HCT116 (cell line): ENCODE results near the gene AKAP5. TPM values are rescaled to one million over a fixed set of nuclear protein-coding genes. Genes with fewer than 3 reads are reported as not detected.

Experiments used
- ATAC-seq: fragments of 200-7000 bp; cut with Tn5 transposase; 2 replicates; pipeline ENCODE4 v1.9.1; 2020; ENCODE audit warnings: mild to moderate bottlenecking, moderate library complexity
- BruUV-seq: library from RNA; stranded (reverse); fragments of 400-500 nt; replicated peaks from 2 replicates; lab custom pipeline; 2021; lab: Mats Ljungman, UMichigan
- CTCF ChIA-PET: fragments of 300-600 bp; sonication (Branson Sonifier 250); formaldehyde crosslinking; loops from one replicate; lab custom pipeline; 2021; ENCODE audit warnings: antibody characterized with exemption; lab: Charles Lee
- POLR2A ChIA-PET: fragments of 300-600, 350-600 bp; sonication (Branson Sonifier 250); formaldehyde crosslinking; loops from one replicate; lab custom pipeline; 2021; ENCODE audit warnings: antibody characterized with exemption; lab: Charles Lee
- RAD21 ChIA-PET, 2 experiments: fragments of 300-600 bp; sonication (Branson Sonifier 250); formaldehyde crosslinking; loops; one replicate each; lab custom pipeline; 2023; ENCODE audit warnings: low total read pairs in 2 of 2; ENCODE audit not compliant: uncharacterized antibody in 2 of 2, unreplicated experiment in 2 of 2, low non-redundant PET in 1 of 2; lab: Charles Lee
- DNase-seq: peaks from one replicate; pipeline ENCODE4 v3.0.0-alpha.2; 2010; ENCODE audit warnings: low read depth, low spot score
- H2AFZ ChIP-seq: fragments of 200-600 bp; shearing (Covaris generic), sonication (generic); 2 replicates; pipeline ENCODE4 v1.6.1; 2017; ENCODE audit warnings: low read depth, mixed run types, mixed read lengths, antibody characterized with exemption, low read length; ENCODE audit not compliant: poor library complexity, severe bottlenecking
- H3K27ac ChIP-seq: 2 replicates; pipeline ENCODE4 v1.5.1; 2012; ENCODE audit warnings: low read depth, low read length
- H3K27me3 ChIP-seq: fragments of 200-600 bp; sonication (generic); 2 replicates; pipeline ENCODE4 v1.6.1; 2016; ENCODE audit warnings: mixed run types, low read length, mixed read lengths; ENCODE audit not compliant: insufficient read depth
- H3K36me3 ChIP-seq, 2 experiments: fragments of 200-500 bp in 1 of 2; fragments of 200-600 bp in 1 of 2; sonication (Bioruptor generic) in 1 of 2; sonication (generic) in 1 of 2; 2 replicates each; pipeline versions ENCODE4 v1.5.1 to v1.6.1; 2014 to 2016; ENCODE audit warnings: low read length in 2 of 2, inconsistent platforms in 1 of 2, mixed read lengths in 1 of 2, mixed run types in 1 of 2; ENCODE audit not compliant: insufficient read depth in 2 of 2, control insufficient read depth in 1 of 2
- H3K4me1 ChIP-seq, 2 experiments: fragments of 200-600 bp in 1 of 2; sonication (generic) in 1 of 2; 2 replicates each; pipeline versions ENCODE4 v1.5.1 to v1.6.1; 2012 to 2017; ENCODE audit warnings: low read length in 2 of 2, inconsistent platforms in 1 of 2, mild to moderate bottlenecking in 1 of 2, mixed read lengths in 1 of 2, mixed run types in 1 of 2, moderate library complexity in 1 of 2; ENCODE audit not compliant: insufficient read depth in 2 of 2, control insufficient read depth in 1 of 2
- H3K4me2 ChIP-seq: fragments of 200-600 bp; sonication (generic); 2 replicates; pipeline ENCODE4 v1.6.1; 2017; ENCODE audit warnings: mixed run types, low read length, mixed read lengths
- H3K4me3 ChIP-seq, 2 experiments: fragments of 200-600 bp in 1 of 2; sonication (generic) in 1 of 2; replicated peaks in 1 of 2; 2 replicates each; pipeline ENCODE4 v1.5.1; 2011 to 2016; ENCODE audit warnings: low read length in 2 of 2, control low read depth in 1 of 2, low read depth in 1 of 2, mild to moderate bottlenecking in 1 of 2, mixed read lengths in 1 of 2, mixed run types in 1 of 2
- H3K79me2 ChIP-seq: fragments of 200-600 bp; sonication (generic); 2 replicates; pipeline ENCODE4 v1.6.1; 2017; ENCODE audit warnings: mild to moderate bottlenecking, mixed run types, low read length, moderate library complexity, mixed read lengths; ENCODE audit not compliant: insufficient read depth
- H3K9ac ChIP-seq: fragments of 200-600 bp; sonication (generic); 2 replicates; pipeline ENCODE4 v1.6.1; 2016; ENCODE audit warnings: low read length, mixed read lengths
- H3K9me2 ChIP-seq: fragments of 200-600 bp; sonication (generic), shearing (Covaris generic); 2 replicates; pipeline ENCODE4 v1.6.1; 2017; ENCODE audit warnings: mixed run types, mild to moderate bottlenecking, moderate library complexity; ENCODE audit not compliant: insufficient read depth
- H3K9me3 ChIP-seq, 2 experiments: fragments of 200-500 bp in 1 of 2; fragments of 200-600 bp in 1 of 2; sonication (Bioruptor generic) in 1 of 2; sonication (generic) in 1 of 2; 2 replicates each; pipeline ENCODE4 v1.6.1; 2014 to 2017; ENCODE audit warnings: low read length in 2 of 2, mixed read lengths in 2 of 2, inconsistent platforms in 1 of 2, low read depth in 1 of 2, mild to moderate bottlenecking in 1 of 2, mixed run types in 1 of 2, moderate library complexity in 1 of 2; ENCODE audit not compliant: control insufficient read depth in 1 of 2, insufficient read depth in 1 of 2
- H4K20me1 ChIP-seq: fragments of 200-600 bp; sonication (generic), shearing (Covaris generic); 2 replicates; pipeline ENCODE4 v1.6.1; 2017; ENCODE audit warnings: mixed run types, mild to moderate bottlenecking, moderate library complexity; ENCODE audit not compliant: insufficient read depth
- CEBPB ChIP-seq: IDR thresholded peaks from 2 replicates; pipeline ENCODE4 v1.6.1; 2012; ENCODE audit warnings: low read depth
- CTCF ChIP-seq, 3 experiments: fragments of 200-600 bp in 1 of 3; sonication (generic) in 1 of 3; IDR thresholded peaks in 2 of 3; conservative IDR thresholded peaks in 1 of 3; 2 replicates each; pipeline ENCODE4 v1.5.1; 2012 to 2017; ENCODE audit warnings: low read depth in 2 of 3, low read length in 2 of 3, antibody characterized with exemption in 1 of 3, borderline replicate concordance in 1 of 3, control low read depth in 1 of 3, mild to moderate bottlenecking in 1 of 3, mixed read lengths in 1 of 3, mixed run types in 1 of 3, moderate library complexity in 1 of 3; ENCODE audit not compliant: insufficient read depth in 1 of 3
- ELF1 ChIP-seq: IDR thresholded peaks from 2 replicates; pipeline ENCODE4 v1.6.1; 2012; ENCODE audit warnings: low read depth, borderline replicate concordance
- EZH2 ChIP-seq: fragments of 200-600 bp; sonication (generic); IDR thresholded peaks from 2 replicates; pipeline ENCODE4 v1.6.1; 2017; ENCODE audit warnings: antibody characterized with exemption, mixed run types
- MAX ChIP-seq: IDR thresholded peaks from 2 replicates; pipeline ENCODE4 v1.6.1; 2012
- POLR2A ChIP-seq: IDR thresholded peaks from 2 replicates; pipeline ENCODE4 v1.7.0; 2011; ENCODE audit warnings: borderline replicate concordance; ENCODE audit not compliant: insufficient read depth, insufficient read length; ENCODE audit errors: extremely low read depth
- RAD21 ChIP-seq: IDR thresholded peaks from 2 replicates; pipeline ENCODE4 v1.6.1; 2012; ENCODE audit warnings: low read depth, mild to moderate bottlenecking
- SIN3A ChIP-seq: IDR thresholded peaks from 2 replicates; pipeline ENCODE4 v1.6.1; 2012; ENCODE audit warnings: low read depth
- SP1 ChIP-seq: IDR thresholded peaks from 2 replicates; pipeline ENCODE4 v1.6.1; 2012; ENCODE audit warnings: low read depth
- SRF ChIP-seq: IDR thresholded peaks from 2 replicates; pipeline ENCODE4 v1.6.1; 2012; ENCODE audit warnings: low read depth
- YY1 ChIP-seq: IDR thresholded peaks from 2 replicates; pipeline ENCODE4 v1.6.1; 2011; ENCODE audit warnings: low read length, low read depth, moderate library complexity, mild to moderate bottlenecking; ENCODE audit not compliant: insufficient replicate concordance; ENCODE audit errors: extremely low read depth
- ZBTB33 ChIP-seq: IDR thresholded peaks from 2 replicates; pipeline ENCODE4 v1.6.1; 2011; ENCODE audit warnings: mild to moderate bottlenecking, low read length, moderate library complexity; ENCODE audit not compliant: insufficient replicate concordance; ENCODE audit errors: extremely low read depth
- ZFX ChIP-seq: fragments of 450-650 bp; IDR thresholded peaks from 2 replicates; pipeline ENCODE4 v1.6.1; 2017
- ZNF274 ChIP-seq: fragments of 200-500 bp; sonication (Bioruptor generic); IDR thresholded peaks from 2 replicates; pipeline ENCODE4 v1.6.1; 2014; ENCODE audit warnings: mild to moderate bottlenecking, low read depth, low read length, inconsistent platforms
- intact Hi-C: fragments of 100-400 bp; cut with micrococcal nuclease; formaldehyde crosslinking; loops from 2 replicates; pipeline ENCODE4 v1.10.0; 2022
- total RNA-seq: library from RNA; stranded (reverse); gene quantifications from one replicate; pipeline ENCODE4 v1.2.1, GENCODE V29; 2021; ENCODE audit not compliant: unreplicated experiment

AKAP5 gene
- total RNA-seq, 1 experiment from 2014 or later: 0.54 TPM

DNA sequence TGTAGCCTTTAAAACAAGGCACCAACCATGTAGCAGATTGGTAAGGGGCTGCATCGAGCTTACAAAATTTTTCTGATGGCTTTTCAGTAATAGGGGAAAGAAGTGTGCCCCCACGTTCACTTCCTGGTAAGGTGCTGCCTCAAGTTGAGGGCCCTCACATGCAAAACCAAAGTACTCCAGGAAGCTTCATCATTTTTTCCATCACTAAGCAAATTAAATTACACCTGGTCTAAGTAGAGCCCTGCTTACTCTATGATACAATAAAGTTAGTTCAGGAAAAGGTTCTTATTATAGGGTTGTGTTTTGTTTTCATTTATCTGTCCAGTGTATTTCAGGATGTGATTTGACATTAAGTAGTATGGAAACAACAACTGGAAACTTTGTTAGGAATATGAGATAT, 15.0 kb upstream of the AKAP5 start:
- Histone ChIP-seq H3K9me3 (no peaks in the 10 kb centered on the region), H3K9ac (no peak overlapping the region), H3K9me2 (no peaks in the 10 kb centered on the region), H4K20me1 (no peaks in the 10 kb centered on the region), H2AFZ (no peak overlapping the region), H3K36me3 (peaks cover 45 to 51% of the 10 kb centered on the region in 2 experiments), H3K4me3 (no peak overlapping the region), H3K79me2 (no peaks in the 10 kb centered on the region), H3K4me2 (no peak overlapping the region), H3K4me1 (peaks cover 3 to 5% of the 10 kb centered on the region in 2 experiments; a peak in 3 of 4 replicates), H3K27ac (no peak overlapping the region), H3K27me3 (no peaks in the 10 kb centered on the region)
- ChIA-PET POLR2A (no interaction called here), RAD21 (no interaction called here), CTCF (no interaction called here)
- DNase-seq (no peak), ATAC-seq (no peak)
- BruUV-seq: no TSS peak
- intact Hi-C loops: no loop called here
- no peak for TF ChIP-seq MAX
- no peak for TF ChIP-seq EZH2
- TF ChIP-seq SP1: no peak
- no peak for TF ChIP-seq RAD21
- no peak for TF ChIP-seq CTCF (IDR thresholded peaks at IDR 0.05 in 2 of 3, conservative IDR thresholded peaks at IDR 0.05 in 1 of 3; ENCODE audit: borderline replicate concordance in 1 of 3, insufficient read depth in 1 of 3, low read depth in 2 of 3, low read length in 2 of 3)

- CTCF ChIA-PET: interaction anchor here (1.4 kb wide), 1 partner anchor 25 kb away, joined by 5 read pairs; no protein-coding TSS in a partner anchor
- no peak overlapping the region for H2AFZ ChIP-seq
- no peak overlapping the region for H3K4me3 ChIP-seq
- no peaks in the 10 kb centered on the region for H3K27me3 ChIP-seq
- POLR2A ChIA-PET: no interaction called here
- no peaks in the 10 kb centered on the region for H3K4me1 ChIP-seq
- H3K79me2 ChIP-seq: no peaks in the 10 kb centered on the region
- H3K9ac ChIP-seq: no peak overlapping the region
- H3K27ac ChIP-seq: no peak overlapping the region
- H3K4me2 ChIP-seq: no peak overlapping the region
- H3K9me2 ChIP-seq: no peaks in the 10 kb centered on the region
- RAD21 ChIA-PET: no interaction called here
- TF ChIP-seq ZNF274 (no peak), ELF1 (no peak), SIN3A (no peak), ZBTB33 (no peak), POLR2A (no peak), CEBPB (no peak), YY1 (no peak), ZFX (no peak), SRF (no peak), MAX (no peak), CTCF (IDR thresholded peaks at IDR 0.05 in 2 of 3, conservative IDR thresholded peaks at IDR 0.05 in 1 of 3; ENCODE audit: borderline replicate concordance in 1 of 3, insufficient read depth in 1 of 3, low read depth in 2 of 3, low read length in 2 of 3) (no peak)
- no TSS peak for BruUV-seq
- peaks cover 41 to 42% of the 10 kb centered on the region in 2 experiments; a peak in 3 of 4 replicates for H3K36me3 ChIP-seq
- intact Hi-C loops: no loop called here
- ATAC-seq: no peak
- no peaks in the 10 kb centered on the region for H3K9me3 ChIP-seq
- H4K20me1 ChIP-seq: no peaks in the 10 kb centered on the region
- no peak for DNase-seq
These were observed 10.6 kb upstream of the AKAP5 start for GRCh38 chr14:64454671-64455070.
